Measurements from ENCODE around the gene EVI5. TPM values are rescaled to one million over a fixed set of nuclear protein-coding genes. Genes with fewer than 3 reads are reported as not detected.
A peak's percentile ranks its signal among the peaks of the same experiment; 100 is the strongest.

EVI5 gene
- 28.0 and 49.7 TPM in 2 replicates for total RNA-seq (2014; rRNA removed; shearing (Covaris generic))

- DNase-seq (ENCODE audit: low spot score) = peak; percentile 93
- in situ Hi-C loops (cut with HindIII; ENCODE audit: low sequenced_read_pairs) = no loop called here
These were observed at the start of gene EVI5 for GRCh38 chr1:92784639-92785500. Gene EVI5, minus strand, starts transcription at chr1:92785108. Its CDS starts 48,562 bp downstream, at chr1:92736546.

GRCh38 chr1:92834617-92835016, 49.7 kb upstream of the EVI5 start:
- in situ Hi-C loops (cut with HindIII; ENCODE audit: low sequenced_read_pairs) = no loop called here
- no peak for DNase-seq (ENCODE audit: low spot score)

GRCh38 chr1:92833840-92834239, 48.9 kb upstream of the EVI5 start:
- in situ Hi-C loops (cut with HindIII; ENCODE audit: low sequenced_read_pairs) = no loop called here
- no peak for DNase-seq (ENCODE audit: low spot score)

GRCh38 chr1:92832537-92833114, 47.7 kb upstream of the EVI5 start:
- no peak for DNase-seq (ENCODE audit: low spot score)
- in situ Hi-C loops (cut with HindIII; ENCODE audit: low sequenced_read_pairs) = no loop called here

- in situ Hi-C loops (cut with HindIII; ENCODE audit: low sequenced_read_pairs) = no loop called here
- peak; percentile 95 for DNase-seq (ENCODE audit: low spot score)
These were observed 47.0 kb upstream of the EVI5 start, which contains the start of gene RPL5 for GRCh38 chr1:92831762-92832536. Gene RPL5, plus strand, starts transcription at chr1:92832040. Its CDS starts 75 bp downstream, at chr1:92832115.

- no peak for DNase-seq (ENCODE audit: low spot score)
These were observed 46.5 kb upstream of the EVI5 start for GRCh38 chr1:92831368-92831761.

GRCh38 chr1:92826792-92827191, 41.9 kb upstream of the EVI5 start:
- in situ Hi-C loops (cut with HindIII; ENCODE audit: low sequenced_read_pairs) = no loop called here
- DNase-seq (ENCODE audit: low spot score) = no peak

More at GRCh38 chr1:92831368-92831761, 46.5 kb upstream of the EVI5 start:
- in situ Hi-C loops (cut with HindIII; ENCODE audit: low sequenced_read_pairs) = no loop called here

GRCh38 chr1:92822879-92823278, 38.0 kb upstream of the EVI5 start:
- DNase-seq (ENCODE audit: low spot score) = no peak
- in situ Hi-C loops (cut with HindIII; ENCODE audit: low sequenced_read_pairs) = no loop called here

GRCh38 chr1:92820551-92820950, 35.6 kb upstream of the EVI5 start:
- in situ Hi-C loops (cut with HindIII; ENCODE audit: low sequenced_read_pairs) = no loop called here
- no peak for DNase-seq (ENCODE audit: low spot score)

- in situ Hi-C loops (cut with HindIII; ENCODE audit: low sequenced_read_pairs) = no loop called here
These were observed 35.1 kb upstream of the EVI5 start for GRCh38 chr1:92820024-92820423.

GRCh38 chr1:92817986-92818764, 33.3 kb upstream of the EVI5 start:
- DNase-seq (ENCODE audit: low spot score) = no peak
- in situ Hi-C loops (cut with HindIII; ENCODE audit: low sequenced_read_pairs) = loop anchor here (5.0 kb wide), 1 partner anchor 71 kb away; no protein-coding TSS in a partner anchor

More at GRCh38 chr1:92820024-92820423, 35.1 kb upstream of the EVI5 start:
- DNase-seq (ENCODE audit: low spot score) = no peak

GRCh38 chr1:92817137-92817697, 32.3 kb upstream of the EVI5 start:
- no peak for DNase-seq (ENCODE audit: low spot score)
- in situ Hi-C loops (cut with HindIII; ENCODE audit: low sequenced_read_pairs) = loop anchor here (5.0 kb wide), 1 partner anchor 70 kb away; no protein-coding TSS in a partner anchor

- DNase-seq (ENCODE audit: low spot score) = no peak
- in situ Hi-C loops (cut with HindIII; ENCODE audit: low sequenced_read_pairs) = loop anchor here (5.0 kb wide), 1 partner anchor 69 kb away; no protein-coding TSS in a partner anchor
These were observed 31.8 kb upstream of the EVI5 start for GRCh38 chr1:92816732-92817131.

GRCh38 chr1:92808381-92808780, 23.5 kb upstream of the EVI5 start:
- DNase-seq (ENCODE audit: low spot score) = no peak
- in situ Hi-C loops (cut with HindIII; ENCODE audit: low sequenced_read_pairs) = no loop called here

- no peak for DNase-seq (ENCODE audit: low spot score)
- in situ Hi-C loops (cut with HindIII; ENCODE audit: low sequenced_read_pairs) = no loop called here
These were observed 20.3 kb upstream of the EVI5 start for GRCh38 chr1:92805216-92805615.

- DNase-seq (ENCODE audit: low spot score) = peak; percentile 15
- in situ Hi-C loops (cut with HindIII; ENCODE audit: low sequenced_read_pairs) = no loop called here
These were observed 19.9 kb upstream of the EVI5 start for GRCh38 chr1:92804721-92805201.

GRCh38 chr1:92803140-92803887, 18.4 kb upstream of the EVI5 start:
- in situ Hi-C loops (cut with HindIII; ENCODE audit: low sequenced_read_pairs) = no loop called here
- DNase-seq (ENCODE audit: low spot score) = no peak

- no peak for DNase-seq (ENCODE audit: low spot score)
- in situ Hi-C loops (cut with HindIII; ENCODE audit: low sequenced_read_pairs) = no loop called here
These were observed 13.1 kb upstream of the EVI5 start for GRCh38 chr1:92797961-92798360.
